ENCODE measurements around the gene ABCF2.
A peak's percentile ranks its signal among the peaks of the same experiment; 100 is the strongest.

ABCF2 gene

DNA sequence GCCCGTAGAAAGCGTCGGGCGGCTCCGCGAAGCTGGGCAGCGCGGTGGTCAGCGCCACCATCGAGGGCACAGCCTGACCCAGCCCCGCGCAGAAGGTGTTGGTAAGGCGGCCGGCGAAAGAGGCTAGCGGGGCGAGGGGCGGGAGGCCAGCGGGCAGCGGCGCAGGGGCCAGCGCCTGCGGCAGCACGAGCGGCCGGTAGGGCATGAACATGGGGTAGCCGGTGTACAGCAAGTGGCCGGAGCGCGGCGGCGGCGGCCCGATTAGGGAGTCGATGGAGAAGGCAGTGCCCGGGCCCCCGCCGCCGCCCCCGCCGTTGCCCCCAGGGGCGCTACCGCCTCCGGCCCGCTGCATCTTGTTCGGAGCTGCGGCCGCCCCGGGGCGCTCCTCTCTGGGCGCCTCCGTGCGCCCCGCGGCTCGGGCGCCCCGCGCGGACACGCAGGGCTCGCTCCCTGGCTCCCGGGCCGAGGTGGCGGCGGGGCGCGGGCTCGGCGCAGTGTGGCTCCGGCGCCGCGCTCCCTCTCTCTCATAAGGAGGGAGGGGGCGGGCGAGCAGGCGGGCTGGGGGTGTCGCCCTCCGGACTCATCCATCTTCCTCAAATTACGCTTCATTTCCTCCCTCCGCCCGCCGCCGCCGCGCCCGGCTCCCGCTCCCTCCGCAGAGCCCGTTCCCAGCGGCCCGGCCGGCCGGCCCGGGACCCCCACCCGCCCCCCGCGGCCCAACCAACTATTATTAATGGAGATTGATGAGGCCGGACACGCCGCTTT lies 59.6 kb downstream of the ABCF2 start, which contains the start of gene GBX1:
TSS of gene GBX1 (minus strand) at position 498 of the 765 bp plus-strand sequence. CDS start at position 352, 146 bp downstream.
- Histone ChIP-seq H3K4me1 (ENCODE audit: control insufficient read depth, insufficient read depth, low read depth, low read length) (peaks cover 16% of the 10 kb centered on the region), H2BK15ac (ENCODE audit: low read depth, poor library complexity, severe bottlenecking) (no peak within 1 kb of the TSS), H2BK5ac (ENCODE audit: low read depth, low read length, poor library complexity, severe bottlenecking) (no peak within 1 kb of the TSS), H4K91ac (ENCODE audit: low read length) (no peak within 1 kb of the TSS), H2BK12ac (ENCODE audit: low read length in 2 of 2) (no peak within 1 kb of the TSS), H3K27me3 (ENCODE audit: control insufficient read depth in 1 of 2, insufficient read depth in 1 of 2, low read length in 2 of 2) (peaks cover 75 to 81% of the 10 kb centered on the region in 2 experiments), H3K23ac (ENCODE audit: low read length in 2 of 2) (peak within 1 kb of the TSS in 1 of 2 experiments; percentile 85), H3K18ac (ENCODE audit: low read depth in 1 of 2, low read length in 2 of 2) (no peak within 1 kb of the TSS), H3K36me3 (ENCODE audit: control insufficient read depth in 1 of 2, insufficient read depth in 2 of 2, low read depth in 1 of 2, low read length in 2 of 2) (no peaks in the 10 kb centered on the region), H2AK5ac (ENCODE audit: low read length, severe bottlenecking) (no peak within 1 kb of the TSS), H3K4ac (ENCODE audit: low read depth in 1 of 2, low read length in 2 of 2) (no peak within 1 kb of the TSS), H3K9ac (ENCODE audit: low read length) (no peak within 1 kb of the TSS), H3K4me2 (ENCODE audit: low read length, poor library complexity, severe bottlenecking) (peak within 1 kb of the TSS; percentile 90), H3K14ac (ENCODE audit: low read length in 2 of 2) (no peak within 1 kb of the TSS), H3K27ac (ENCODE audit: low read length, poor library complexity, severe bottlenecking) (no peak within 1 kb of the TSS), H3K79me1 (replicated peaks; ENCODE audit: low read length, poor library complexity, severe bottlenecking) (no peaks in the 10 kb centered on the region), H2BK120ac (ENCODE audit: low read depth, low read length) (no peak within 1 kb of the TSS), H3K9me3 (ENCODE audit: control insufficient read depth, low read length) (no peaks in the 10 kb centered on the region), H2AFZ (ENCODE audit: low read depth, low read length) (no peak within 1 kb of the TSS), H4K8ac (ENCODE audit: low read length) (peak within 1 kb of the TSS; percentile 6), H3K4me3 (ENCODE audit: insufficient read depth in 1 of 2, low read depth in 1 of 2, low read length in 2 of 2) (peak within 1 kb of the TSS; percentile 33 to 47)
- no peak for DNase-seq
- WGBS: 1% methylated on average over 34 of the region's 101 CpGs

DNA sequence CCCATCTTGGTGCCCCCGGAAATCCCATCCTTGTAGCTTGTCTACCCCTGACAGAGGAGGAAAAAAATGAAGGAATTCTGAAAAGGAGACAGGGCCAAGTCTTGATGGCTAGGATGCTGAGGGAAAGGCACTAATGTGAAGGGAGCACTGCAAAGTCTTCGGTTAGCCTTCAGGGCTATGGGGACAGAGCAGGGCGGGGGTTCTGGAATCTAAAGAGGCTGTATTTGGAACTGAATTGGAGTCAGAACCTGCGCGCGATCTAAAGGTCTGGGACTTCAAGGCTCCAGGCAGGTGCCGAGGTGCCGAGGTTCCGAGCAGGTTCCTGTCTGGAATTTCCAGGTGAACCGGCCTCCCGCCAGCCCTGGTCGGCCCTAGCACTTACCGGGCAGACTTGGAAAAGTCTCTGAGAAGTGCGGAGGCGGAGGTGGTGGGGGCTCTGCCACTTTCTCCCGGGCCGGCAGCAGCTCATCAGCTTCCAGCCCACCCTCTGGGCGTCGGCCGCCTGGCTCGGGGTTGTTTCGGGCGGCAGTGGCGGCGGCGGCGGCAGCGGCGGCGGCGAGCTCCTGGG lies 60.3 kb downstream of the ABCF2 start:
- no peak overlapping the region for H2AFZ ChIP-seq (ENCODE audit: low read depth, low read length)
- no peak overlapping the region for H2BK5ac ChIP-seq (ENCODE audit: low read depth, low read length, poor library complexity, severe bottlenecking)
- H4K91ac ChIP-seq (ENCODE audit: low read length): no peak overlapping the region
- 10% methylated on average over 31 of the region's 31 CpGs for WGBS
- peak overlapping the region in 1 of 2 experiments; percentile 85 for H3K23ac ChIP-seq (ENCODE audit: low read length in 2 of 2)
- no peak overlapping the region for H3K9ac ChIP-seq (ENCODE audit: low read length)
- DNase-seq: no peak
- H3K27ac ChIP-seq (ENCODE audit: low read length, poor library complexity, severe bottlenecking): no peak overlapping the region
- H3K79me1 ChIP-seq (replicated peaks; ENCODE audit: low read length, poor library complexity, severe bottlenecking): no peaks in the 10 kb centered on the region
- H2BK12ac ChIP-seq (ENCODE audit: low read length in 2 of 2): no peak overlapping the region
- peak overlapping the region; percentile 90 for H3K4me2 ChIP-seq (ENCODE audit: low read length, poor library complexity, severe bottlenecking)
- H2BK120ac ChIP-seq (ENCODE audit: low read depth, low read length): no peak overlapping the region
- H3K4ac ChIP-seq (ENCODE audit: low read depth in 1 of 2, low read length in 2 of 2): no peak overlapping the region
- peaks cover 16% of the 10 kb centered on the region for H3K4me1 ChIP-seq (ENCODE audit: control insufficient read depth, insufficient read depth, low read depth, low read length)
- no peak overlapping the region for H3K14ac ChIP-seq (ENCODE audit: low read length in 2 of 2)
- no peak overlapping the region for H3K18ac ChIP-seq (ENCODE audit: low read depth in 1 of 2, low read length in 2 of 2)
- H2BK15ac ChIP-seq (ENCODE audit: low read depth, poor library complexity, severe bottlenecking): no peak overlapping the region
- H3K9me3 ChIP-seq (ENCODE audit: control insufficient read depth, low read length): no peaks in the 10 kb centered on the region
- peak overlapping the region; percentile 6 for H4K8ac ChIP-seq (ENCODE audit: low read length)
- no peak overlapping the region for H2AK5ac ChIP-seq (ENCODE audit: low read length, severe bottlenecking)
- H3K27me3 ChIP-seq (ENCODE audit: control insufficient read depth in 1 of 2, insufficient read depth in 1 of 2, low read length in 2 of 2): peaks cover 74 to 75% of the 10 kb centered on the region in 2 experiments
- no peaks in the 10 kb centered on the region for H3K36me3 ChIP-seq (ENCODE audit: control insufficient read depth in 1 of 2, insufficient read depth in 2 of 2, low read depth in 1 of 2, low read length in 2 of 2)
- peak overlapping the region in 1 of 2 experiments; percentile 47 for H3K4me3 ChIP-seq (ENCODE audit: insufficient read depth in 1 of 2, low read depth in 1 of 2, low read length in 2 of 2)
